Liver (tissue), 9 donors: ENCODE measurements around the gene P2RX3. TPM values are rescaled to one million over a fixed set of nuclear protein-coding genes. Genes with fewer than 3 reads are reported as not detected.

Source experiments
- DNase-seq: peaks from one replicate; pipeline ENCODE4 v3.0.0-alpha.2; 2017; ENCODE audit warnings: low spot score
- H3K27ac ChIP-seq, 2 donors: one replicate each; pipeline ENCODE4 v1.7.0; 2013; ENCODE audit warnings: inconsistent platforms in 2 of 2, low read length in 2 of 2, control low read depth in 1 of 2, low read depth in 1 of 2, mild to moderate bottlenecking in 1 of 2
- H3K27me3 ChIP-seq, 4 donors: one replicate each; pipeline versions ENCODE4 v1.6.1 to v1.7.0; 2013; ENCODE audit warnings: low read length in 3 of 4, inconsistent platforms in 1 of 4, mild to moderate bottlenecking in 1 of 4, moderate library complexity in 1 of 4; ENCODE audit not compliant: control insufficient read depth in 4 of 4, insufficient read depth in 4 of 4
- H3K36me3 ChIP-seq, 4 donors: one replicate each; pipeline versions ENCODE4 v1.6.1 to v1.7.0; 2013; ENCODE audit warnings: low read length in 3 of 4, mild to moderate bottlenecking in 3 of 4, low read depth in 1 of 4, moderate library complexity in 1 of 4; ENCODE audit not compliant: control insufficient read depth in 4 of 4, insufficient read depth in 3 of 4
- H3K4me1 ChIP-seq, 4 donors: one replicate each; pipeline versions ENCODE4 v1.6.1 to v1.7.0; 2013; ENCODE audit warnings: low read length in 3 of 4, mild to moderate bottlenecking in 3 of 4, moderate library complexity in 1 of 4; ENCODE audit not compliant: control insufficient read depth in 4 of 4, insufficient read depth in 4 of 4
- H3K4me3 ChIP-seq, 3 donors: one replicate each; pipeline versions ENCODE4 v1.6.1 to v1.7.0; 2013; ENCODE audit warnings: low read length in 3 of 3, control low read depth in 1 of 3, low read depth in 1 of 3, mild to moderate bottlenecking in 1 of 3
- H3K9ac ChIP-seq, 2 donors: one replicate each; pipeline ENCODE4 v1.7.0; 2013; ENCODE audit warnings: low read length in 2 of 2, mild to moderate bottlenecking in 2 of 2, moderate library complexity in 2 of 2, control low read depth in 1 of 2, low read depth in 1 of 2
- H3K9me3 ChIP-seq, 4 donors: one replicate each; pipeline versions ENCODE4 v1.6.1 to v1.7.0; 2013; ENCODE audit warnings: low read length in 3 of 4; ENCODE audit not compliant: control insufficient read depth in 4 of 4
- ATF3 ChIP-seq: IDR thresholded peaks from 2 replicates; pipeline ENCODE4 v1.6.1; 2016; ENCODE audit warnings: antibody characterized with exemption
- CTCF ChIP-seq: fragments of 150-350 bp; IDR thresholded peaks from 2 replicates; pipeline ENCODE4 v1.5.1; 2017; ENCODE audit warnings: improper control_type of control experiment, low read depth, low read length; ENCODE audit not compliant: missing input control
- GABPA ChIP-seq, 2 donors: IDR thresholded peaks in 1 of 2; conservative IDR thresholded peaks in 1 of 2; 2 replicates each; pipeline ENCODE4 v1.6.1; 2016; ENCODE audit warnings: antibody characterized with exemption in 2 of 2, mild to moderate bottlenecking in 1 of 2, moderate library complexity in 1 of 2
- HNF4A ChIP-seq, 2 donors: conservative IDR thresholded peaks; 2 replicates each; pipeline ENCODE4 v1.6.1; 2016; ENCODE audit warnings: antibody characterized with exemption in 2 of 2, mild to moderate bottlenecking in 2 of 2
- HNF4G ChIP-seq: IDR thresholded peaks from 2 replicates; pipeline ENCODE4 v1.6.1; 2016; ENCODE audit warnings: antibody characterized with exemption
- MAX ChIP-seq: IDR thresholded peaks from 2 replicates; pipeline ENCODE4 v1.6.1; 2016; ENCODE audit warnings: antibody characterized with exemption
- NR2F2 ChIP-seq: IDR thresholded peaks from 2 replicates; pipeline ENCODE4 v1.6.1; 2016; ENCODE audit warnings: antibody characterized with exemption
- RAD21 ChIP-seq, 2 donors: IDR thresholded peaks; 2 replicates each; pipeline ENCODE4 v1.6.1; 2016; ENCODE audit warnings: antibody characterized with exemption in 2 of 2, mild to moderate bottlenecking in 2 of 2
- REST ChIP-seq: IDR thresholded peaks from 2 replicates; pipeline ENCODE4 v1.6.1; 2016; ENCODE audit warnings: antibody characterized with exemption, mild to moderate bottlenecking
- RXRA ChIP-seq, 2 donors: IDR thresholded peaks; 2 replicates each; pipeline ENCODE4 v1.6.1; 2017 to 2018; ENCODE audit warnings: antibody characterized with exemption in 2 of 2, mild to moderate bottlenecking in 1 of 2
- TAF1 ChIP-seq: conservative IDR thresholded peaks from 2 replicates; pipeline ENCODE4 v1.6.1; 2016; ENCODE audit warnings: antibody characterized with exemption, mild to moderate bottlenecking
- ZBTB33 ChIP-seq: IDR thresholded peaks from 2 replicates; pipeline ENCODE4 v1.6.1; 2016; ENCODE audit warnings: antibody characterized with exemption
- WGBS: extraction: QIAGEN DNeasy Blood & Tissue Kit; methylation state at CpG from one replicate; pipeline ENCODE4 v1.1.7; 2013; 5-methylcytosine and 5-hydroxymethylcytosine counted together
- polyA plus RNA-seq, 2 donors: library from polyadenylated mRNA; stranded (reverse) in 1 of 2; unstranded in 1 of 2; fragments of 200-250 nt in 1 of 2; fragments of >200 nt in 1 of 2; fragmentation: Nextera tagmentation in 1 of 2; extraction: Ambion mirVana in 1 of 2; gene quantifications; one replicate each; pipeline versions ENCODE4 v1.2.1 to v1.2.3, GENCODE V29; 2013 to 2015
- total RNA-seq, 2 donors: library from RNA; depleted of rRNA; stranded (reverse); fragments of >200 nt; gene quantifications; one replicate each; pipeline ENCODE4 v1.2.3, GENCODE V29; 2014
- donor health status: healthy.
- donor health status: healthy.
- donor health status: healthy.
- donor health status: healthy.
- donor health status: healthy.

P2RX3 gene
- total and polyA plus RNA-seq, 4 donors, result 0.18 to 0.33 (median 0.23) TPM

- DNase-seq, result no peak
- Histone ChIP-seq H3K4me1 (peaks cover 34 to 71% (median 60%) of the 10 kb centered on the region in 4 donors), H3K36me3 (peaks cover 0 to 9% (median 4%) of the 10 kb centered on the region in 4 donors), H3K9ac (no peak overlapping the region), H3K27me3 (no peaks in the 10 kb centered on the region), H3K9me3 (no peaks in the 10 kb centered on the region), H3K4me3 (no peak overlapping the region), H3K27ac (peak overlapping the region; percentile 92 to 93)
- TF ChIP-seq ATF3, result no peak
- TF ChIP-seq NR2F2, result peak; percentile 73
- TF ChIP-seq REST, result no peak
- no peak for TF ChIP-seq TAF1
- no peak for TF ChIP-seq ZBTB33
- TF ChIP-seq CTCF, result no peak
- no peak for TF ChIP-seq GABPA (IDR thresholded peaks at IDR 0.05 in 1 of 2, conservative IDR thresholded peaks at IDR 0.05 in 1 of 2)
- TF ChIP-seq HNF4G, result no peak
- TF ChIP-seq RAD21 (IDR thresholded peaks at IDR 0.05), result no peak
- TF ChIP-seq RXRA (IDR thresholded peaks at IDR 0.05), result peak; percentile 75 to 76
- TF ChIP-seq MAX, result no peak
- peak in 1 of 2 donors; percentile 15 for TF ChIP-seq HNF4A (conservative IDR thresholded peaks at IDR 0.05)
- 30% methylated on average over 7 of the region's 7 CpGs for WGBS
These were observed 30.4 kb upstream of the P2RX3 start for GRCh38 chr11:57307666-57308270.

GRCh38 chr11:57308426-57309060, 29.6 kb upstream of the P2RX3 start:
- Histone ChIP-seq H3K9me3 (no peaks in the 10 kb centered on the region), H3K27me3 (no peaks in the 10 kb centered on the region), H3K9ac (no peak overlapping the region), H3K4me3 (no peak overlapping the region), H3K36me3 (peaks cover 1 to 6% (median 3%) of the 10 kb centered on the region in 4 donors), H3K4me1 (peaks cover 41 to 79% (median 66%) of the 10 kb centered on the region in 4 donors), H3K27ac (peak overlapping the region; percentile 92 to 93)
- WGBS, result 94% methylated on average over 10 of the region's 10 CpGs
- TF ChIP-seq HNF4A (conservative IDR thresholded peaks at IDR 0.05) (peak; percentile 16 to 22), ZBTB33 (no peak)
- no peak for DNase-seq
